ENCODE data around the gene COMMD6. TPM values are rescaled to one million over a fixed set of nuclear protein-coding genes. Genes with fewer than 3 reads are reported as not detected.
A peak's percentile ranks its signal among the peaks of the same experiment; 100 is the strongest.

Gene COMMD6
- total and polyA plus RNA-seq, 8 donors = 38.1 to 96.5 (median 59.2) TPM

GRCh38 chr13:75533861-75534260 is 3.8 kb downstream of the COMMD6 start:
- WGBS, 2 donors = 93 to 96% methylated on average over 1 of the region's 1 CpG
- H3K4me1 ChIP-seq = peaks cover 6 to 15% (median 11%) of the 10 kb centered on the region in 3 donors
- no peak for ATAC-seq
- no peak for FAIRE-seq
- H3K27me3 ChIP-seq = no peaks in the 10 kb centered on the region
- intact Hi-C loops (cut with DNase I) = no loop called here
- no peak for DNase-seq
- H3K27ac ChIP-seq = no peak overlapping the region
- TF ChIP-seq CTCF (IDR thresholded peaks at IDR 0.05) = no peak
- no peaks in the 10 kb centered on the region for H3K9me3 ChIP-seq
- H3K4me3 ChIP-seq = no peak overlapping the region
- peaks cover 0 to 5% (median 0%) of the 10 kb centered on the region in 3 donors for H3K36me3 ChIP-seq

GRCh38 chr13:75530549-75530961 is 7.1 kb downstream of the COMMD6 start:
- no peak overlapping the region for H3K27ac ChIP-seq
- H3K27me3 ChIP-seq = no peaks in the 10 kb centered on the region
- no peaks in the 10 kb centered on the region for H3K9me3 ChIP-seq
- peaks cover 3 to 10% (median 6%) of the 10 kb centered on the region in 3 donors for H3K4me1 ChIP-seq
- DNase-seq (no peak), FAIRE-seq (no peak), ATAC-seq (peak in 3 of 4 donors; percentile 33 to 73 (median 44))
- H3K4me3 ChIP-seq = no peak overlapping the region
- TF ChIP-seq CTCF (IDR thresholded peaks at IDR 0.05) = no peak
- peaks cover 0 to 14% (median 0%) of the 10 kb centered on the region in 3 donors for H3K36me3 ChIP-seq
- intact Hi-C loops (cut with DNase I) = no loop called here

GRCh38 chr13:75521956-75522355 is 15.7 kb downstream of the COMMD6 start:
- no peak for ATAC-seq
- intact Hi-C loops (cut with DNase I) = no loop called here
- no peaks in the 10 kb centered on the region for H3K9me3 ChIP-seq
- H3K27me3 ChIP-seq = no peaks in the 10 kb centered on the region
- H3K4me1 ChIP-seq = no peaks in the 10 kb centered on the region
- H3K27ac ChIP-seq = no peak overlapping the region
- WGBS, 2 donors = 91% methylated on average over 3 of the region's 3 CpGs
- H3K36me3 ChIP-seq = peaks cover 0 to 10% (median 0%) of the 10 kb centered on the region in 3 donors
- no peak for TF ChIP-seq CTCF (IDR thresholded peaks at IDR 0.05)
- H3K4me3 ChIP-seq = no peak overlapping the region
- FAIRE-seq = no peak
- DNase-seq = no peak

- Histone ChIP-seq H3K27ac (no peak overlapping the region), H3K27me3 (no peaks in the 10 kb centered on the region), H3K4me3 (no peak overlapping the region), H3K9me3 (no peaks in the 10 kb centered on the region), H3K36me3 (no peaks in the 10 kb centered on the region), H3K4me1 (no peaks in the 10 kb centered on the region)
- ATAC-seq = no peak
- 94% methylated on average over 29 to 30 of the region's 30 CpGs for WGBS, 2 donors
- DNase-seq = peak in 2 of 6 donors; percentile 19 to 65
- intact Hi-C loops (cut with DNase I) = no loop called here
- FAIRE-seq = no peak
- TF ChIP-seq CTCF (IDR thresholded peaks at IDR 0.05) = no peak
These were observed 19.1 kb downstream of the COMMD6 start for GRCh38 chr13:75518439-75519088.

Data from pancreas (tissue), 10 donors.